ENCODE measurements around the gene MYOG. TPM values are rescaled to one million over a fixed set of nuclear protein-coding genes. Genes with fewer than 3 reads are reported as not detected.

The MYOG gene
- polyA plus RNA-seq, 3 donors: not detected

- Histone ChIP-seq H3K4me1 (ENCODE audit: control insufficient read depth in 1 of 2, insufficient read depth in 2 of 2, low read length in 2 of 2) (peaks cover 7 to 8% of the 10 kb centered on the region in 2 donors), H3K9ac (ENCODE audit: insufficient read depth, low read length, poor library complexity, severe bottlenecking) (no peak overlapping the region), H3K9me3 (replicated peaks in 1 of 2; ENCODE audit: control insufficient read depth in 1 of 2, insufficient read depth in 1 of 2, low read length in 2 of 2) (no peaks in the 10 kb centered on the region), H3K27ac (ENCODE audit: low read depth in 1 of 2, low read length in 2 of 2) (no peak overlapping the region), H3K36me3 (replicated peaks in 1 of 2; ENCODE audit: control insufficient read depth in 1 of 2, insufficient read depth in 2 of 2, low read length in 2 of 2) (no peaks in the 10 kb centered on the region), H3K4me3 (replicated peaks in 1 of 3; ENCODE audit: low read depth in 2 of 3, low read length in 3 of 3) (no peak overlapping the region), H3K79me2 (ENCODE audit: insufficient read depth, low read length) (no peaks in the 10 kb centered on the region), H2AFZ (ENCODE audit: insufficient read depth, low read depth, low read length, poor library complexity, severe bottlenecking) (no peak overlapping the region), H4K20me1 (ENCODE audit: insufficient read depth, low read length) (no peaks in the 10 kb centered on the region), H3K27me3 (ENCODE audit: control insufficient read depth in 2 of 2, insufficient read depth in 2 of 2, low read length in 2 of 2) (no peaks in the 10 kb centered on the region), H3K4me2 (replicated peaks; ENCODE audit: extremely low read depth, low read length, poor library complexity, severe bottlenecking) (no peak overlapping the region)
- peaks cover 8% of the 10 kb centered on the region for H3K4me1 Mint-ChIP-seq
- no peak overlapping the region for H3K4me3 Mint-ChIP-seq
- intact Hi-C loops (cut with micrococcal nuclease): loop anchor here in 1 of 2 donors (10.0 kb wide), 1 partner anchor 80 kb away; the partner anchor contains the start of gene ADORA1
- H3K9me3 Mint-ChIP-seq: no peaks in the 10 kb centered on the region
- WGBS (ENCODE audit: insufficient coverage): 97% methylated on average over 6 of the region's 7 CpGs
- no peaks in the 10 kb centered on the region for H3K36me3 Mint-ChIP-seq
- TF ChIP-seq, protein P1, sequence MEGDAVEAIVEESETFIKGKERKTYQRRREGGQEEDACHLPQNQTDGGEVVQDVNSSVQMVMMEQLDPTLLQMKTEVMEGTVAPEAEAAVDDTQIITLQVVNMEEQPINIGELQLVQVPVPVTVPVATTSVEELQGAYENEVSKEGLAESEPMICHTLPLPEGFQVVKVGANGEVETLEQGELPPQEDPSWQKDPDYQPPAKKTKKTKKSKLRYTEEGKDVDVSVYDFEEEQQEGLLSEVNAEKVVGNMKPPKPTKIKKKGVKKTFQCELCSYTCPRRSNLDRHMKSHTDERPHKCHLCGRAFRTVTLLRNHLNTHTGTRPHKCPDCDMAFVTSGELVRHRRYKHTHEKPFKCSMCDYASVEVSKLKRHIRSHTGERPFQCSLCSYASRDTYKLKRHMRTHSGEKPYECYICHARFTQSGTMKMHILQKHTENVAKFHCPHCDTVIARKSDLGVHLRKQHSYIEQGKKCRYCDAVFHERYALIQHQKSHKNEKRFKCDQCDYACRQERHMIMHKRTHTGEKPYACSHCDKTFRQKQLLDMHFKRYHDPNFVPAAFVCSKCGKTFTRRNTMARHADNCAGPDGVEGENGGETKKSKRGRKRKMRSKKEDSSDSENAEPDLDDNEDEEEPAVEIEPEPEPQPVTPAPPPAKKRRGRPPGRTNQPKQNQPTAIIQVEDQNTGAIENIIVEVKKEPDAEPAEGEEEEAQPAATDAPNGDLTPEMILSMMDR (IDR thresholded peaks at IDR 0.05): no peak
- H3K27ac Mint-ChIP-seq: no peak overlapping the region
- DNase-seq: no peak
- H3K27me3 Mint-ChIP-seq (ENCODE audit: low read depth in 3 of 3): peaks cover 2 to 20% (median 20%) of the 10 kb centered on the region in 3 donors
These were observed 41.1 kb downstream of the MYOG start for GRCh38 chr1:203044546-203045250.

GRCh38 chr1:203043830-203044545 is 41.8 kb downstream of the MYOG start:
- H3K27ac ChIP-seq (ENCODE audit: low read depth in 1 of 2, low read length in 2 of 2): no peak overlapping the region
- Mint-ChIP-seq H3K27ac (no peak overlapping the region), H3K4me3 (no peak overlapping the region), H3K36me3 (no peaks in the 10 kb centered on the region), H3K27me3 (ENCODE audit: low read depth in 3 of 3) (peaks cover 2 to 22% (median 20%) of the 10 kb centered on the region in 3 donors), H3K9me3 (no peaks in the 10 kb centered on the region), H3K4me1 (peaks cover 11% of the 10 kb centered on the region)
- H4K20me1 ChIP-seq (ENCODE audit: insufficient read depth, low read length): no peaks in the 10 kb centered on the region
- WGBS (ENCODE audit: insufficient coverage): 95% methylated on average over 12 of the region's 14 CpGs
- no peaks in the 10 kb centered on the region for H3K36me3 ChIP-seq (replicated peaks in 1 of 2; ENCODE audit: control insufficient read depth in 1 of 2, insufficient read depth in 2 of 2, low read length in 2 of 2)
- H3K9me3 ChIP-seq (replicated peaks in 1 of 2; ENCODE audit: control insufficient read depth in 1 of 2, insufficient read depth in 1 of 2, low read length in 2 of 2): no peaks in the 10 kb centered on the region
- TF ChIP-seq, protein P1 (IDR thresholded peaks at IDR 0.05): no peak
- no peak overlapping the region for H3K4me3 ChIP-seq (replicated peaks in 1 of 3; ENCODE audit: low read depth in 2 of 3, low read length in 3 of 3)
- DNase-seq: no peak
- H3K9ac ChIP-seq (ENCODE audit: insufficient read depth, low read length, poor library complexity, severe bottlenecking): no peak overlapping the region
- no peak overlapping the region for H3K4me2 ChIP-seq (replicated peaks; ENCODE audit: extremely low read depth, low read length, poor library complexity, severe bottlenecking)
- H3K79me2 ChIP-seq (ENCODE audit: insufficient read depth, low read length): no peaks in the 10 kb centered on the region
- intact Hi-C loops (cut with micrococcal nuclease): loop anchor here in 1 of 2 donors (10.0 kb wide), 1 partner anchor 81 kb away; the partner anchor contains the start of gene ADORA1
- peaks cover 7 to 8% of the 10 kb centered on the region in 2 donors for H3K4me1 ChIP-seq (ENCODE audit: control insufficient read depth in 1 of 2, insufficient read depth in 2 of 2, low read length in 2 of 2)
- no peaks in the 10 kb centered on the region for H3K27me3 ChIP-seq (ENCODE audit: control insufficient read depth in 2 of 2, insufficient read depth in 2 of 2, low read length in 2 of 2)
- no peak overlapping the region for H2AFZ ChIP-seq (ENCODE audit: insufficient read depth, low read depth, low read length, poor library complexity, severe bottlenecking)
